ENCODE results near the gene GNPTAB. TPM values are rescaled to one million over a fixed set of nuclear protein-coding genes. Genes with fewer than 3 reads are reported as not detected.

GNPTAB gene
- total RNA-seq, 2 donors from 2014 or later = 27.8 to 30.5 TPM

- Mint-ChIP-seq H3K9me3 (no peaks in the 10 kb centered on the region), H3K27ac (no peak overlapping the region), H3K36me3 (ENCODE audit: low read depth) (no peaks in the 10 kb centered on the region), H3K4me3 (no peak overlapping the region), H3K4me1 (no peaks in the 10 kb centered on the region), H3K27me3 (ENCODE audit: insufficient read depth) (no peaks in the 10 kb centered on the region)
- H3K27me3 ChIP-seq (ENCODE audit: control insufficient read depth, insufficient read depth, low read length, poor library complexity, severe bottlenecking) = no peaks in the 10 kb centered on the region
- no peak for DNase-seq
- 100% methylated on average over 1 of the region's 1 CpG; no CpG with 5 or more reads in 1 of the 2 experiments for WGBS, 2 experiments (ENCODE audit: insufficient coverage in 1 of 2, insufficient read length in 1 of 2)
- H3K27ac ChIP-seq (ENCODE audit: low read depth, low read length) = no peak overlapping the region
- H3K4me1 ChIP-seq (ENCODE audit: control insufficient read depth, insufficient read depth, low read length) = no peaks in the 10 kb centered on the region
- TF ChIP-seq, protein P1, sequence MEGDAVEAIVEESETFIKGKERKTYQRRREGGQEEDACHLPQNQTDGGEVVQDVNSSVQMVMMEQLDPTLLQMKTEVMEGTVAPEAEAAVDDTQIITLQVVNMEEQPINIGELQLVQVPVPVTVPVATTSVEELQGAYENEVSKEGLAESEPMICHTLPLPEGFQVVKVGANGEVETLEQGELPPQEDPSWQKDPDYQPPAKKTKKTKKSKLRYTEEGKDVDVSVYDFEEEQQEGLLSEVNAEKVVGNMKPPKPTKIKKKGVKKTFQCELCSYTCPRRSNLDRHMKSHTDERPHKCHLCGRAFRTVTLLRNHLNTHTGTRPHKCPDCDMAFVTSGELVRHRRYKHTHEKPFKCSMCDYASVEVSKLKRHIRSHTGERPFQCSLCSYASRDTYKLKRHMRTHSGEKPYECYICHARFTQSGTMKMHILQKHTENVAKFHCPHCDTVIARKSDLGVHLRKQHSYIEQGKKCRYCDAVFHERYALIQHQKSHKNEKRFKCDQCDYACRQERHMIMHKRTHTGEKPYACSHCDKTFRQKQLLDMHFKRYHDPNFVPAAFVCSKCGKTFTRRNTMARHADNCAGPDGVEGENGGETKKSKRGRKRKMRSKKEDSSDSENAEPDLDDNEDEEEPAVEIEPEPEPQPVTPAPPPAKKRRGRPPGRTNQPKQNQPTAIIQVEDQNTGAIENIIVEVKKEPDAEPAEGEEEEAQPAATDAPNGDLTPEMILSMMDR (conservative IDR thresholded peaks at IDR 0.05) = no peak
- H3K9me3 ChIP-seq (ENCODE audit: control insufficient read depth, low read length) = no peaks in the 10 kb centered on the region
- H3K4me3 ChIP-seq (ENCODE audit: low read length) = no peak overlapping the region
- no peaks in the 10 kb centered on the region for H3K36me3 ChIP-seq (ENCODE audit: control insufficient read depth, insufficient read depth, low read length)
- no peak overlapping the region for H3K9ac ChIP-seq (ENCODE audit: extremely low read depth, low read length, poor library complexity, severe bottlenecking)
These were observed 19.4 kb upstream of the GNPTAB start for GRCh38 chr12:101850199-101850598.

- H3K9me3 ChIP-seq (ENCODE audit: control insufficient read depth, low read length) = no peaks in the 10 kb centered on the region
- 87 to 95% methylated on average over 3 to 5 of the region's 5 CpGs for WGBS, 2 experiments (ENCODE audit: insufficient coverage in 1 of 2, insufficient read length in 1 of 2)
- no peak overlapping the region for H3K4me3 ChIP-seq (ENCODE audit: low read length)
- Mint-ChIP-seq H3K36me3 (ENCODE audit: low read depth) (no peaks in the 10 kb centered on the region), H3K27ac (no peak overlapping the region), H3K4me3 (no peak overlapping the region), H3K4me1 (no peaks in the 10 kb centered on the region), H3K27me3 (ENCODE audit: insufficient read depth) (no peaks in the 10 kb centered on the region), H3K9me3 (no peaks in the 10 kb centered on the region)
- TF ChIP-seq, protein P1 (conservative IDR thresholded peaks at IDR 0.05) = no peak
- no peak overlapping the region for H3K27ac ChIP-seq (ENCODE audit: low read depth, low read length)
- no peaks in the 10 kb centered on the region for H3K4me1 ChIP-seq (ENCODE audit: control insufficient read depth, insufficient read depth, low read length)
- H3K36me3 ChIP-seq (ENCODE audit: control insufficient read depth, insufficient read depth, low read length) = no peaks in the 10 kb centered on the region
- no peaks in the 10 kb centered on the region for H3K27me3 ChIP-seq (ENCODE audit: control insufficient read depth, insufficient read depth, low read length, poor library complexity, severe bottlenecking)
- DNase-seq = no peak
- no peak overlapping the region for H3K9ac ChIP-seq (ENCODE audit: extremely low read depth, low read length, poor library complexity, severe bottlenecking)
These were observed 16.6 kb upstream of the GNPTAB start for GRCh38 chr12:101847325-101847724.

DNA sequence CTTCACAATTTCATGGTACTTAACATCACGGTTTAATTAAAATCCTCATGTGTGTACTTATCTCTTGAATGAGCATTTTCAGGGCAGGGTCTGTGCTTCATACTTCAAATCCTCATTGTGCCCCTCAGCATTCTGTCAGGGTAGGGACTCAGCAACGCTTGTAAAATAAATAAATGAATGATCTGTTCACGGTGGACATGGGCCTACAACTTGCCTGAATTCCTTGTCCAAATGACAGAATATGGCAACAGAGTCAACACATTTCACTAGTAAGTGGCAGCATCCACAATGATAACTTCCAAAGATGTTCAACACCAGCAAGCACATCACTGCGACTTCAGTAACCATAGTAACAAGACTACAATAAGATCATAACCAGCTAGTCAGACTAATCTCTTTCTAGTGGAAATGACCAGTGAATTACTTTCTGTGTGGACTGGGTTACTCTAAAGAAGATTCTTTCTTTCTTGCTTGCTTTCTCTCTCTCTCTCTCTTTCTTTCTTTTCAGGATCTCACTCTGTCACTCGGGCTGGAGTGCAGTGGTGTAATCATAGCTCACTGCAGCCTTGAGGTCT, 14.5 kb upstream of the GNPTAB start:
- Mint-ChIP-seq H3K27ac (no peak overlapping the region), H3K36me3 (ENCODE audit: low read depth) (no peaks in the 10 kb centered on the region), H3K27me3 (ENCODE audit: insufficient read depth) (no peaks in the 10 kb centered on the region), H3K4me3 (no peak overlapping the region), H3K9me3 (no peaks in the 10 kb centered on the region), H3K4me1 (no peaks in the 10 kb centered on the region)
- TF ChIP-seq, protein P1 (conservative IDR thresholded peaks at IDR 0.05) = no peak
- Histone ChIP-seq H3K9me3 (ENCODE audit: control insufficient read depth, low read length) (no peaks in the 10 kb centered on the region), H3K36me3 (ENCODE audit: control insufficient read depth, insufficient read depth, low read length) (no peaks in the 10 kb centered on the region), H3K27ac (ENCODE audit: low read depth, low read length) (no peak overlapping the region), H3K4me3 (ENCODE audit: low read length) (no peak overlapping the region), H3K9ac (ENCODE audit: extremely low read depth, low read length, poor library complexity, severe bottlenecking) (no peak overlapping the region), H3K4me1 (ENCODE audit: control insufficient read depth, insufficient read depth, low read length) (no peaks in the 10 kb centered on the region), H3K27me3 (ENCODE audit: control insufficient read depth, insufficient read depth, low read length, poor library complexity, severe bottlenecking) (no peaks in the 10 kb centered on the region)
- no peak for DNase-seq
- WGBS, 2 experiments (ENCODE audit: insufficient coverage in 1 of 2, insufficient read length in 1 of 2) = 87 to 88% methylated on average over 5 of the region's 5 CpGs

All from endodermal cell (in vitro differentiated cells).